Gastroesophageal sphincter (tissue), 4 donors: ENCODE measurements around the gene LIN7C. TPM values are rescaled to one million over a fixed set of nuclear protein-coding genes. Genes with fewer than 3 reads are reported as not detected.
A peak's percentile ranks its signal among the peaks of the same experiment; 100 is the strongest.

Experiments used
- ATAC-seq: fragments of 150-250 bp; one replicate; pipeline ENCODE4 v1.9.1; 2016; ENCODE audit warnings: mild to moderate bottlenecking, moderate library complexity
- H3K27ac ChIP-seq, 4 donors: fragments of 200-600 bp; sonication (generic) in 3 of 4; 1 replicate in 3 of 4; 2 replicates in 1 of 4; pipeline ENCODE4 v1.5.1; 2016 to 2019
- H3K27me3 ChIP-seq: fragments of 200-600 bp; sonication (generic); one replicate; pipeline ENCODE4 v1.5.1; 2019
- H3K36me3 ChIP-seq, 2 donors: fragments of 200-600 bp; sonication (generic); one replicate each; pipeline ENCODE4 v1.5.1; 2019; ENCODE audit warnings: control low read depth in 1 of 2
- H3K4me1 ChIP-seq, 3 donors: fragments of 200-600 bp; sonication (generic); 1 replicate in 2 of 3; 2 replicates in 1 of 3; pipeline ENCODE4 v1.5.1; 2016 to 2019; ENCODE audit warnings: control low read depth in 2 of 3
- H3K4me3 ChIP-seq, 2 donors: fragments of 200-600 bp; sonication (generic); one replicate each; pipeline ENCODE4 v1.5.1; 2019; ENCODE audit warnings: mild to moderate bottlenecking in 1 of 2, moderate library complexity in 1 of 2
- H3K9me3 ChIP-seq, 3 donors: fragments of 200-600 bp; sonication (generic); one replicate each; pipeline ENCODE4 v1.5.1; 2017 to 2019; ENCODE audit warnings: control low read depth in 2 of 3
- EP300 ChIP-seq: sonication (generic); formaldehyde crosslinking; IDR thresholded peaks from one replicate; pipeline ENCODE4 v1.6.1; 2017; ENCODE audit warnings: antibody characterized with exemption, mild to moderate bottlenecking
- POLR2A ChIP-seq, 2 donors: fragments of 450-650 bp; IDR thresholded peaks; one replicate each; pipeline ENCODE4 v1.6.1; 2017; ENCODE audit warnings: antibody characterized with exemption in 2 of 2, mild to moderate bottlenecking in 2 of 2, moderate library complexity in 1 of 2
- POLR2AphosphoS5 ChIP-seq: sonication (generic); formaldehyde crosslinking; IDR thresholded peaks from one replicate; pipeline ENCODE4 v1.6.1; 2017; ENCODE audit warnings: antibody characterized with exemption
- WGBS, 2 donors: methylation state at CpG; one replicate each; pipeline ENCODE4 v1.1.5; 2018; ENCODE audit warnings: low coverage in 1 of 2; 5-methylcytosine and 5-hydroxymethylcytosine counted together
- total RNA-seq, 4 donors: library from RNA; depleted of rRNA; stranded (reverse); fragments of >200 nt; gene quantifications; one replicate each; pipeline ENCODE4 v1.1.0, GENCODE V29; 2016
- TF ChIP-seq, protein P1 (sequence below), 4 experiments: fragments of 200-600 bp in 2 of 4; fragments of 450-650 bp in 2 of 4; sonication (generic) in 1 of 4; IDR thresholded peaks; one replicate each; pipeline ENCODE4 v1.5.1; 2017 to 2019; ENCODE audit warnings: antibody characterized with exemption in 4 of 4, mild to moderate bottlenecking in 2 of 4, moderate library complexity in 2 of 4

LIN7C gene
- total RNA-seq, 4 donors from 2014 or later: 37.6 to 56.2 (median 51.1) TPM

DNA sequence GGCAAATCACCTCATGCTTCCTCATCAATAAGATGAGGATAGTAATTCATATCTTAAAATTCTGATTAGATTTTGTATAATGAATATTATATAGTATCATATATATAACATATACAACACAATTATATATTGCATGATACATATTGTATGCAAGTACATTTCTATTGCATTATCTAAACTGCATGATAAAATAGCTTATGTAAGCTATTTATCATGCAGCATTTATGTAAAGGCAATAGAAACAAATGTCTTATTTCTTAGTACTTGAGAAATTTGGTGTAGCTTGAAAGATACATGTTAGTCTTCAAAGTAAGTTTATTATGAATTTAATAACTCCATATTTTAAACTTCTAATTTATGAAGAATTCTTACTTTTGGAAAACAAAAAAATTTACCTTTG, 5.5 kb downstream of the LIN7C start:
- Histone ChIP-seq H3K4me1 (peaks cover 10 to 67% (median 21%) of the 10 kb centered on the region in 3 donors), H3K27ac (no peak overlapping the region), H3K9me3 (no peaks in the 10 kb centered on the region), H3K36me3 (peaks cover 6 to 53% of the 10 kb centered on the region in 2 donors), H3K4me3 (no peak overlapping the region), H3K27me3 (no peaks in the 10 kb centered on the region)
- TF ChIP-seq POLR2AphosphoS5: no peak
- no peak for TF ChIP-seq EP300
- no peak for TF ChIP-seq POLR2A (IDR thresholded peaks at IDR 0.05)
- ATAC-seq: no peak

DNA sequence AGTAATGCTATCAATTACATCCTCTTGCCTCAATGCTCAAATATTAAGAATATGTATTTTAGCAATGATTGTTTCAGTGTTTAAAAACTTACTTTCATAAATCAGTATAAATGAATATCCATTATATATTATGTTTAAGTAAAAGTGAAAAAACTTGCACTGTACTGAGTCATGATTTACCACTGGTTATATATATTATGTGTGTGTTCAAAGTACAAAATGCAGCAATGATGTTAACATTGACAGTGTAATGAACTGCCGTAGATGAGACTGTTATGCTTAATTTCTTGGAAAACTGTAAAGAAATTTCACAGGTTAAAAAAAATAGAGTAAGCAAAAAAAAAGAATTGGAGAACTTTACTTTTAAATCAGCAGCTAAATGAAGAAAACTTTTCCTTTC, 8.7 kb downstream of the LIN7C start:
- Histone ChIP-seq H3K27ac (no peak overlapping the region), H3K36me3 (peaks cover 6 to 64% of the 10 kb centered on the region in 2 donors), H3K4me1 (peaks cover 3 to 42% (median 7%) of the 10 kb centered on the region in 3 donors), H3K27me3 (no peaks in the 10 kb centered on the region), H3K9me3 (no peaks in the 10 kb centered on the region), H3K4me3 (no peak overlapping the region)
- TF ChIP-seq EP300: no peak
- no peak for TF ChIP-seq POLR2A (IDR thresholded peaks at IDR 0.05)
- TF ChIP-seq, protein P1, sequence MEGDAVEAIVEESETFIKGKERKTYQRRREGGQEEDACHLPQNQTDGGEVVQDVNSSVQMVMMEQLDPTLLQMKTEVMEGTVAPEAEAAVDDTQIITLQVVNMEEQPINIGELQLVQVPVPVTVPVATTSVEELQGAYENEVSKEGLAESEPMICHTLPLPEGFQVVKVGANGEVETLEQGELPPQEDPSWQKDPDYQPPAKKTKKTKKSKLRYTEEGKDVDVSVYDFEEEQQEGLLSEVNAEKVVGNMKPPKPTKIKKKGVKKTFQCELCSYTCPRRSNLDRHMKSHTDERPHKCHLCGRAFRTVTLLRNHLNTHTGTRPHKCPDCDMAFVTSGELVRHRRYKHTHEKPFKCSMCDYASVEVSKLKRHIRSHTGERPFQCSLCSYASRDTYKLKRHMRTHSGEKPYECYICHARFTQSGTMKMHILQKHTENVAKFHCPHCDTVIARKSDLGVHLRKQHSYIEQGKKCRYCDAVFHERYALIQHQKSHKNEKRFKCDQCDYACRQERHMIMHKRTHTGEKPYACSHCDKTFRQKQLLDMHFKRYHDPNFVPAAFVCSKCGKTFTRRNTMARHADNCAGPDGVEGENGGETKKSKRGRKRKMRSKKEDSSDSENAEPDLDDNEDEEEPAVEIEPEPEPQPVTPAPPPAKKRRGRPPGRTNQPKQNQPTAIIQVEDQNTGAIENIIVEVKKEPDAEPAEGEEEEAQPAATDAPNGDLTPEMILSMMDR (IDR thresholded peaks at IDR 0.05): no peak
- no peak for TF ChIP-seq POLR2AphosphoS5
- WGBS, 2 donors: 87 to 89% methylated on average over 1 of the region's 1 CpG
- ATAC-seq: no peak

DNA sequence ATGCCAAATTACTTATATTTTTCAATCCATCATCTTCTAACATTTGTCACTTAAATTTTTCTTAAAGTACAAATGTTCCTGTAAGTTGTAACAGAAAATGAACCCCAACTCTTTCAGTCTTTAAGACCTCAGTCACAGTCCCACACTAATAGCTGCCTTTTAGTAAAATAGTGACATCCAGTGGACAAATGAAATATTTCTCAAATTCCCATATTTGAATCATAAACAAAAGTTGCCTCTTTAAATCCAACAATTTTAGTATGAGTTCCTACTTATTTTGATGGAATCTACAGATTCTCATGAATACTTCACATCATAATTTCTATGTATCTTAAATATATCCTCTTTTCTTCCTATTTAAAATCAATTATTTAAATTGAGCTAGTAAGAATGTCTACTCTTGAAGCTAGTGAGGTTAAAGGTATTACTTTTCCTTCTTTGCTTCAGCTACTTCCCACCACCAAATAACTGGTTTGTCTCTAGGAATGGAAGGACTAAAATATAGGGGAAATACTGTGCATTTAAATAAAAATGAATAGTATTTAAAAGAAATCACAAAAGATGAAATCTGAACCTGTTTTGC, 9.2 kb downstream of the LIN7C start:
- Histone ChIP-seq H3K9me3 (no peaks in the 10 kb centered on the region), H3K4me3 (no peak overlapping the region), H3K36me3 (peaks cover 6 to 65% of the 10 kb centered on the region in 2 donors), H3K27ac (peak overlapping the region in 1 of 4 donors; percentile 30), H3K4me1 (peaks cover 3 to 37% (median 7%) of the 10 kb centered on the region in 3 donors), H3K27me3 (no peaks in the 10 kb centered on the region)
- TF ChIP-seq EP300 (no peak), POLR2AphosphoS5 (no peak), POLR2A (IDR thresholded peaks at IDR 0.05) (no peak)
- TF ChIP-seq, protein P1 (IDR thresholded peaks at IDR 0.05): peak in 3 of 4 experiments; percentile 28 to 55 (median 48)
- ATAC-seq: no peak

DNA sequence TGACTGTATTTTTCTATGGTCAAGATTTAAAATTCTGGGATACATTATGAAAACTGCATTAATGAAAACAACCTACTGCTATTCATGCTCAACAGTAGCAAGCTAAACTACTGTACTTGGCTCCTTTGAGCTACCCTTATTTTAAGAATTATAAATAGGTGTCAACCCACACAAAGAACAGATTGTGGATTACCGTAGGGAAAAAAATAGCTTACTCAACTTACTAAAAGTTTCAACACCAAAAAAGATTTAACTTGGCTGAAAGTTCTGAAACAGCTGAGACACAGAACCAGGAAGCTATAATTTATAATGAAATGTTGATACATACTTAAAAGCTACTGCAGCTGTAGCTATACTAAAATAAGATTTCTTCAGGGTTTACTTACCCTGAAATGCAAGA, 10.1 kb downstream of the LIN7C start:
- TF ChIP-seq, protein P1 (IDR thresholded peaks at IDR 0.05): no peak
- peak; percentile 90 for TF ChIP-seq POLR2AphosphoS5
- Histone ChIP-seq H3K4me3 (no peak overlapping the region), H3K9me3 (no peaks in the 10 kb centered on the region), H3K36me3 (peaks cover 6 to 66% of the 10 kb centered on the region in 2 donors), H3K27ac (peak overlapping the region in 1 of 4 donors; percentile 30), H3K27me3 (no peaks in the 10 kb centered on the region), H3K4me1 (peaks cover 3 to 27% (median 7%) of the 10 kb centered on the region in 3 donors)
- ATAC-seq: no peak
- 8 to 31% methylated on average over 1 of the region's 1 CpG for WGBS, 2 donors

DNA sequence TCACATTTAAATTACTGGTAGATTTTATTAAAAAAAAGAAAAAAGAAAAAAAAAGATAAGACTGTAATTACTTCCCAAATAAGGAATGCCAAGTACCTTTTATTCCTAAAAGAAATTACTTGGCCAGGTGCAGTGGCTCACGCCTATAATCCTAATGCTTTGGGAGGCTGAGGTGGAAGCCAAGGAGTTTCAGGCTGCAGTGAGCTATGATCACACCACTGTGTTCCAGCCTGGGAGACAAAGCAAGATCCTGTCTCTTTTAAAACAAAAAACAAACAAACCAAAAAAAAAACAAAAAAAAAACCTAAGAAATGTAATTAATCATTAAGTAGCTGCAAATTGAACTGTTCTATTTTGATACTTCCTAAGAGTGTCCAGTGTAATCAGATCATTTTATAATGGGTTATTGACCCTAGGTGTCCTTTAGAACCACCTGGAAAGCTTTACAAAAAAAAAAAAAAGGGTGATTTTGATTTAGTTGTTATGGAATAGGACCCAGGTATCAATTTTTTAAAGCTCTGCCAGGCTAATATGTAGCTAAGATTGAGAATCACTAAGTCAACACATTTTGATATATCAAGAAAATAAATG, 10.8 kb downstream of the LIN7C start:
- peaks cover 4 to 66% of the 10 kb centered on the region in 2 donors for H3K36me3 ChIP-seq
- H3K4me3 ChIP-seq: no peak overlapping the region
- ATAC-seq: no peak
- H3K27me3 ChIP-seq: no peaks in the 10 kb centered on the region
- WGBS, 2 donors: 100% methylated on average over 1 of the region's 1 CpG; no CpG with 5 or more reads in 1 of the 2 donors
- no peak for TF ChIP-seq POLR2AphosphoS5
- TF ChIP-seq EP300: no peak
- TF ChIP-seq, protein P1 (IDR thresholded peaks at IDR 0.05): no peak
- TF ChIP-seq POLR2A (IDR thresholded peaks at IDR 0.05): no peak
- H3K9me3 ChIP-seq: no peaks in the 10 kb centered on the region
- peak overlapping the region in 1 of 4 donors; percentile 30 for H3K27ac ChIP-seq
- H3K4me1 ChIP-seq: peaks cover 3 to 27% (median 7%) of the 10 kb centered on the region in 3 donors
